Stomach (tissue), 4 donors: ENCODE results near the gene WDR17.

Experiments used
- CTCF ChIP-seq, 7 experiments: fragments of 450-650 bp in 4 of 7; fragments of 200-600 bp in 3 of 7; sonication (generic) in 3 of 7; IDR thresholded peaks; one replicate each; pipeline ENCODE4 v1.5.1; 2016 to 2019; ENCODE audit warnings: antibody characterized with exemption in 7 of 7, control low read depth in 2 of 7, mild to moderate bottlenecking in 1 of 7
- POLR2A ChIP-seq, 4 donors: fragments of 450-650 bp; IDR thresholded peaks; one replicate each; pipeline ENCODE4 v1.6.1; 2016; ENCODE audit warnings: antibody characterized with exemption in 4 of 4, control low read depth in 2 of 4, mild to moderate bottlenecking in 1 of 4, moderate library complexity in 1 of 4

- no peak for TF ChIP-seq CTCF (IDR thresholded peaks at IDR 0.05)
- TF ChIP-seq POLR2A (IDR thresholded peaks at IDR 0.05): no peak
Observed at GRCh38 chr4:176207839-176208238, 142.2 kb downstream of the WDR17 start.
